MCF 10A (cell line): Measurements from ENCODE around the gene KRTAP10-6. TPM values are rescaled to one million over a fixed set of nuclear protein-coding genes. Genes with fewer than 3 reads are reported as not detected.
A peak's percentile ranks its signal among the peaks of the same experiment; 100 is the strongest.

Experiments
- BruUV-seq: library from RNA; stranded (reverse); fragments of 400-500 nt; replicated peaks from 2 replicates; lab custom pipeline; 2021; lab: Mats Ljungman, UMichigan
- CTCF ChIA-PET: fragments of 300-600 bp; sonication (Branson Sonifier 250); formaldehyde crosslinking; extraction: SDS; loops from one replicate; lab custom pipeline; 2021; ENCODE audit warnings: antibody characterized with exemption, inconsistent platforms; lab: Yijun Ruan, JAX
- POLR2A ChIA-PET: fragments of 300-600, 350-650 bp; sonication (Branson Sonifier 250); formaldehyde crosslinking; extraction: SDS; loops from one replicate; lab custom pipeline; 2020; ENCODE audit warnings: antibody characterized with exemption, inconsistent platforms; lab: Yijun Ruan, JAX
- DNase-seq: peaks from one replicate; pipeline ENCODE4 v3.0.0-alpha.2; 2018; ENCODE audit not compliant: unreplicated experiment
- H3K27ac Mint-ChIP-seq: one replicate; pipeline ENCODE4 v1.8.0; 2022; ENCODE audit warnings: mild to moderate bottlenecking, low read depth, mixed read lengths; ENCODE audit not compliant: unreplicated experiment
- H3K27me3 Mint-ChIP-seq: one replicate; pipeline ENCODE4 v1.8.0; 2022; ENCODE audit warnings: mixed read lengths; ENCODE audit not compliant: insufficient read depth, unreplicated experiment
- H3K36me3 Mint-ChIP-seq: one replicate; pipeline ENCODE4 v1.8.0; 2022; ENCODE audit warnings: mild to moderate bottlenecking, moderate library complexity, mixed read lengths; ENCODE audit not compliant: insufficient read depth, unreplicated experiment
- H3K4me1 Mint-ChIP-seq: one replicate; pipeline ENCODE4 v1.8.0; 2022; ENCODE audit warnings: mixed read lengths; ENCODE audit not compliant: insufficient read depth, unreplicated experiment
- H3K4me3 Mint-ChIP-seq: one replicate; pipeline ENCODE4 v1.8.0; 2022; ENCODE audit warnings: mild to moderate bottlenecking, moderate library complexity, mixed read lengths; ENCODE audit not compliant: unreplicated experiment
- H3K9me3 Mint-ChIP-seq: one replicate; pipeline ENCODE4 v1.8.0; 2022; ENCODE audit warnings: mixed read lengths; ENCODE audit not compliant: unreplicated experiment
- CTCF ChIP-seq: fragments of 200-600 bp; IDR thresholded peaks from one replicate; pipeline ENCODE4 v1.8.0; 2022; ENCODE audit warnings: antibody characterized with exemption, mild to moderate bottlenecking; ENCODE audit not compliant: unreplicated experiment
- intact Hi-C: fragments of 100-400 bp; cut with micrococcal nuclease; formaldehyde crosslinking; loops from 2 replicates; pipeline ENCODE4 v1.14.1; 2022
- total RNA-seq: library from RNA; stranded (reverse); gene quantifications from 2 replicates; pipeline ENCODE4 v1.2.3, GENCODE V29; 2022

KRTAP10-6 gene
- total RNA-seq, 1 experiment from 2014 or later, result not detected

DNA sequence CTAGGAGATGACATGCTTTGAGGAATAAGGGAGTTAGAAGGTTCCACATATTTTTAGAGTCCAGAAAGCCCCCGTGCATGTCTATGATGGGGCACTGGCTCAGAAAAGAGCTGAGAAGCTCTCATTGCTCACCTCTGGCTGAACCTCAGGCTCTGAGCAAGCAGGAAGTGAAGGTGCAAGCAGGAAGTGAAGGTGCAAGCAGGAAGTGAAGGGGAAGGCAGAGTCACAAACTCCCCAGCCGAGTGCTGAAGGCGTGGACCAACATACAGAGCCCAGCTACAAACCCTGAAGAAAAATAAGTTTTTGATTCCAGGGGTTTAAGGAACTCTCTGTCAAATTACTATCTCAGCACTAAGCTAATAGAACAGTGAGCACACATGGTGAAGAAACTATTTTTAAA lies 26.6 kb upstream of the KRTAP10-6 start:
- intact Hi-C loops, result loop anchor here (2.0 kb wide), 1 partner anchor 124 kb away; no protein-coding TSS in a partner anchor
- peaks cover 62% of the 10 kb centered on the region for H3K27me3 Mint-ChIP-seq
- no peak for DNase-seq

GRCh38 chr21:44618504-44618903 lies 26.2 kb upstream of the KRTAP10-6 start:
- peaks cover 8% of the 10 kb centered on the region for H3K4me1 Mint-ChIP-seq
- ChIA-PET POLR2A (interaction anchor here (0.6 to 0.9 kb wide), 2 partner anchors 102 to 879 kb away, joined by 3 to 5 read pairs; no protein-coding TSS in a partner anchor), CTCF (no interaction called here)
- H3K4me3 Mint-ChIP-seq, result no peak overlapping the region
- intact Hi-C loops, result loop anchor here (2.0 kb wide), 1 partner anchor 124 kb away; no protein-coding TSS in a partner anchor
- peaks cover 63% of the 10 kb centered on the region for H3K27me3 Mint-ChIP-seq
- no peaks in the 10 kb centered on the region for H3K36me3 Mint-ChIP-seq
- BruUV-seq, result no TSS peak
- H3K9me3 Mint-ChIP-seq, result peaks cover 37% of the 10 kb centered on the region
- no peak for DNase-seq
- no peak overlapping the region for H3K27ac Mint-ChIP-seq
- TF ChIP-seq CTCF, result no peak

More for the DNA sequence above, 26.6 kb upstream of the KRTAP10-6 start:
- Mint-ChIP-seq H3K36me3 (no peaks in the 10 kb centered on the region), H3K4me1 (peaks cover 8% of the 10 kb centered on the region), H3K27ac (no peak overlapping the region), H3K4me3 (no peak overlapping the region), H3K9me3 (peaks cover 41% of the 10 kb centered on the region)
- BruUV-seq, result no TSS peak
- CTCF ChIA-PET, result interaction anchor here (0.7 kb wide), 1 partner anchor 48 kb away, joined by 3 read pairs; no protein-coding TSS in a partner anchor
- POLR2A ChIA-PET, result interaction anchor here (0.6 to 0.9 kb wide), 2 partner anchors 101 to 879 kb away, joined by 3 to 5 read pairs; no protein-coding TSS in a partner anchor
- no peak for TF ChIP-seq CTCF

- Mint-ChIP-seq H3K4me1 (peaks cover 8% of the 10 kb centered on the region), H3K27me3 (peaks cover 73% of the 10 kb centered on the region), H3K36me3 (no peaks in the 10 kb centered on the region), H3K27ac (no peak overlapping the region), H3K4me3 (no peak overlapping the region), H3K9me3 (peaks cover 31% of the 10 kb centered on the region)
- DNase-seq, result no peak
- intact Hi-C loops, result no loop called here
- POLR2A ChIA-PET, result no interaction called here
- CTCF ChIA-PET, result no interaction called here
- BruUV-seq, result no TSS peak
- no peak for TF ChIP-seq CTCF
Observed at GRCh38 chr21:44617071-44617501, 24.8 kb upstream of the KRTAP10-6 start.

GRCh38 chr21:44616591-44616926 lies 24.3 kb upstream of the KRTAP10-6 start:
- no peak for TF ChIP-seq CTCF
- DNase-seq, result peak; percentile 24
- Mint-ChIP-seq H3K36me3 (no peaks in the 10 kb centered on the region), H3K4me1 (peaks cover 8% of the 10 kb centered on the region), H3K4me3 (no peak overlapping the region), H3K27ac (no peak overlapping the region), H3K9me3 (peaks cover 31% of the 10 kb centered on the region), H3K27me3 (peaks cover 73% of the 10 kb centered on the region)
- no TSS peak for BruUV-seq
- POLR2A ChIA-PET, result interaction anchor here (0.7 kb wide), 1 partner anchor 9 kb away, joined by 3 read pairs; no protein-coding TSS in a partner anchor
- intact Hi-C loops, result no loop called here
- CTCF ChIA-PET, result no interaction called here
